Measurements from ENCODE around the gene CELF1. TPM values are rescaled to one million over a fixed set of nuclear protein-coding genes. Genes with fewer than 3 reads are reported as not detected.

Gene CELF1
- total and polyA plus RNA-seq, 4 donors, result 83.0 to 168 (median 121) TPM

- H3K4me3 ChIP-seq (ENCODE audit: low read depth, low read length), result no peak overlapping the region
- no peaks in the 10 kb centered on the region for H3K4me1 ChIP-seq (ENCODE audit: control insufficient read depth, insufficient read depth, low read length)
- no peaks in the 10 kb centered on the region for H3K27me3 ChIP-seq (ENCODE audit: control insufficient read depth, insufficient read depth, low read length)
- whole genome bisulfite sequencing (ENCODE audit: insufficient coverage), result 93% methylated on average over 3 of the region's 5 CpGs
- peaks cover 64% of the 10 kb centered on the region for H3K36me3 ChIP-seq (ENCODE audit: control insufficient read depth, insufficient read depth, low read length)
- H3K9me3 ChIP-seq (ENCODE audit: control insufficient read depth, insufficient read depth, low read length), result no peaks in the 10 kb centered on the region
- H3K27ac ChIP-seq (ENCODE audit: low read depth, low read length), result no peak overlapping the region
- no peak for DNase-seq (ENCODE audit: low read depth in 4 of 6, low spot score in 6 of 6)
Measured at GRCh38 chr11:47478651-47479329, 74.1 kb downstream of the CELF1 start.

- 57% methylated on average over 1 of the region's 4 CpGs for WGBS (ENCODE audit: insufficient coverage)
- H3K36me3 ChIP-seq (ENCODE audit: control insufficient read depth, insufficient read depth, low read length), result peaks cover 58% of the 10 kb centered on the region
- H3K27me3 ChIP-seq (ENCODE audit: control insufficient read depth, insufficient read depth, low read length), result no peaks in the 10 kb centered on the region
- H3K4me3 ChIP-seq (ENCODE audit: low read depth, low read length), result no peak overlapping the region
- no peaks in the 10 kb centered on the region for H3K4me1 ChIP-seq (ENCODE audit: control insufficient read depth, insufficient read depth, low read length)
- H3K27ac ChIP-seq (ENCODE audit: low read depth, low read length), result no peak overlapping the region
- DNase-seq (ENCODE audit: low read depth in 4 of 6, low spot score in 6 of 6), result no peak
- H3K9me3 ChIP-seq (ENCODE audit: control insufficient read depth, insufficient read depth, low read length), result no peaks in the 10 kb centered on the region
Measured at GRCh38 chr11:47477753-47478152, 75.2 kb downstream of the CELF1 start.

GRCh38 chr11:47477323-47477722 lies 75.6 kb downstream of the CELF1 start:
- Histone ChIP-seq H3K36me3 (ENCODE audit: control insufficient read depth, insufficient read depth, low read length) (peaks cover 61% of the 10 kb centered on the region), H3K4me3 (ENCODE audit: low read depth, low read length) (no peak overlapping the region), H3K9me3 (ENCODE audit: control insufficient read depth, insufficient read depth, low read length) (no peaks in the 10 kb centered on the region), H3K4me1 (ENCODE audit: control insufficient read depth, insufficient read depth, low read length) (no peaks in the 10 kb centered on the region), H3K27ac (ENCODE audit: low read depth, low read length) (no peak overlapping the region), H3K27me3 (ENCODE audit: control insufficient read depth, insufficient read depth, low read length) (no peaks in the 10 kb centered on the region)
- DNase-seq (ENCODE audit: low read depth in 4 of 6, low spot score in 6 of 6), result no peak

- H3K4me1 ChIP-seq (ENCODE audit: control insufficient read depth, insufficient read depth, low read length), result peaks cover 23% of the 10 kb centered on the region
- no peaks in the 10 kb centered on the region for H3K9me3 ChIP-seq (ENCODE audit: control insufficient read depth, insufficient read depth, low read length)
- no peaks in the 10 kb centered on the region for H3K27me3 ChIP-seq (ENCODE audit: control insufficient read depth, insufficient read depth, low read length)
- H3K4me3 ChIP-seq (ENCODE audit: low read depth, low read length), result no peak overlapping the region
- peaks cover 43% of the 10 kb centered on the region for H3K36me3 ChIP-seq (ENCODE audit: control insufficient read depth, insufficient read depth, low read length)
- DNase-seq (ENCODE audit: low read depth in 4 of 6, low spot score in 6 of 6), result no peak
- H3K27ac ChIP-seq (ENCODE audit: low read depth, low read length), result no peak overlapping the region
- 93% methylated on average over 4 of the region's 4 CpGs for WGBS (ENCODE audit: insufficient coverage)
Measured at GRCh38 chr11:47470671-47471070, 82.3 kb downstream of the CELF1 start.

GRCh38 chr11:47469361-47470179 lies 83.4 kb downstream of the CELF1 start:
- Histone ChIP-seq H3K9me3 (ENCODE audit: control insufficient read depth, insufficient read depth, low read length) (no peaks in the 10 kb centered on the region), H3K36me3 (ENCODE audit: control insufficient read depth, insufficient read depth, low read length) (peaks cover 39% of the 10 kb centered on the region), H3K27ac (ENCODE audit: low read depth, low read length) (peak overlapping the region; percentile 70), H3K4me1 (ENCODE audit: control insufficient read depth, insufficient read depth, low read length) (peaks cover 29% of the 10 kb centered on the region), H3K4me3 (ENCODE audit: low read depth, low read length) (no peak overlapping the region), H3K27me3 (ENCODE audit: control insufficient read depth, insufficient read depth, low read length) (no peaks in the 10 kb centered on the region)
- WGBS (ENCODE audit: insufficient coverage), result 78% methylated on average over 5 of the region's 7 CpGs
- DNase-seq (ENCODE audit: low read depth in 4 of 6, low spot score in 6 of 6), result peak in 1 of 6 donors; percentile 8

- peak in 2 of 6 donors; percentile 39 to 46 for DNase-seq (ENCODE audit: low read depth in 4 of 6, low spot score in 6 of 6)
- 80% methylated on average over 1 of the region's 8 CpGs for WGBS (ENCODE audit: insufficient coverage)
- Histone ChIP-seq H3K36me3 (ENCODE audit: control insufficient read depth, insufficient read depth, low read length) (peaks cover 32% of the 10 kb centered on the region), H3K9me3 (ENCODE audit: control insufficient read depth, insufficient read depth, low read length) (no peaks in the 10 kb centered on the region), H3K27ac (ENCODE audit: low read depth, low read length) (peak overlapping the region; percentile 70), H3K4me1 (ENCODE audit: control insufficient read depth, insufficient read depth, low read length) (peaks cover 33% of the 10 kb centered on the region), H3K4me3 (ENCODE audit: low read depth, low read length) (no peak overlapping the region), H3K27me3 (ENCODE audit: control insufficient read depth, insufficient read depth, low read length) (no peaks in the 10 kb centered on the region)
Measured at GRCh38 chr11:47468598-47469214, 84.2 kb downstream of the CELF1 start.

GRCh38 chr11:47467357-47467756 lies 85.6 kb downstream of the CELF1 start:
- Histone ChIP-seq H3K27ac (ENCODE audit: low read depth, low read length) (peak overlapping the region; percentile 80), H3K36me3 (ENCODE audit: control insufficient read depth, insufficient read depth, low read length) (peaks cover 28% of the 10 kb centered on the region)
- WGBS (ENCODE audit: insufficient coverage), result 37% methylated on average over 4 of the region's 7 CpGs

GRCh38 chr11:47466701-47467250 lies 86.2 kb downstream of the CELF1 start:
- peaks cover 23% of the 10 kb centered on the region for H3K36me3 ChIP-seq (ENCODE audit: control insufficient read depth, insufficient read depth, low read length)
- peaks cover 33% of the 10 kb centered on the region for H3K4me1 ChIP-seq (ENCODE audit: control insufficient read depth, insufficient read depth, low read length)
- H3K9me3 ChIP-seq (ENCODE audit: control insufficient read depth, insufficient read depth, low read length), result no peaks in the 10 kb centered on the region
- DNase-seq (ENCODE audit: low read depth in 4 of 6, low spot score in 6 of 6), result peak in 5 of 6 donors; percentile 71 to 94 (median 76)
- H3K27ac ChIP-seq (ENCODE audit: low read depth, low read length), result peak overlapping the region; percentile 80
- 5% methylated on average over 3 of the region's 4 CpGs for WGBS (ENCODE audit: insufficient coverage)
- H3K27me3 ChIP-seq (ENCODE audit: control insufficient read depth, insufficient read depth, low read length), result no peaks in the 10 kb centered on the region
- H3K4me3 ChIP-seq (ENCODE audit: low read depth, low read length), result no peak overlapping the region

More at GRCh38 chr11:47467357-47467756, 85.6 kb downstream of the CELF1 start:
- peak in 1 of 6 donors; percentile 64 for DNase-seq (ENCODE audit: low read depth in 4 of 6, low spot score in 6 of 6)
- H3K4me1 ChIP-seq (ENCODE audit: control insufficient read depth, insufficient read depth, low read length), result peaks cover 33% of the 10 kb centered on the region
- H3K9me3 ChIP-seq (ENCODE audit: control insufficient read depth, insufficient read depth, low read length), result no peaks in the 10 kb centered on the region
- no peaks in the 10 kb centered on the region for H3K27me3 ChIP-seq (ENCODE audit: control insufficient read depth, insufficient read depth, low read length)
- H3K4me3 ChIP-seq (ENCODE audit: low read depth, low read length), result no peak overlapping the region

GRCh38 chr11:47466201-47466600 lies 86.7 kb downstream of the CELF1 start:
- no peak for DNase-seq (ENCODE audit: low read depth in 4 of 6, low spot score in 6 of 6)
- no CpG with 5 or more reads among the region's 5 CpGs for WGBS (ENCODE audit: insufficient coverage)
- Histone ChIP-seq H3K4me1 (ENCODE audit: control insufficient read depth, insufficient read depth, low read length) (peaks cover 33% of the 10 kb centered on the region), H3K4me3 (ENCODE audit: low read depth, low read length) (no peak overlapping the region), H3K27me3 (ENCODE audit: control insufficient read depth, insufficient read depth, low read length) (no peaks in the 10 kb centered on the region), H3K9me3 (ENCODE audit: control insufficient read depth, insufficient read depth, low read length) (no peaks in the 10 kb centered on the region), H3K36me3 (ENCODE audit: control insufficient read depth, insufficient read depth, low read length) (peaks cover 19% of the 10 kb centered on the region), H3K27ac (ENCODE audit: low read depth, low read length) (peak overlapping the region; percentile 80)

All from spinal cord (tissue), 10 donors.